Activated T-helper 1 cell treated with Interleukin-2 at 50 U/mL for 16 hours (primary cell): Measurements from ENCODE around the gene NTNG1.
"Not testable (repeated sequence)": the region's sequence is repeated elsewhere in the genome, so short reads cannot be mapped to it uniquely, and the experiment has no call there.

ENCODE experiments used
- DNase-seq: peaks from one replicate; pipeline ENCODE4 v3.0.0-alpha.2; 2020; ENCODE audit warnings: low read depth

Gene NTNG1

GRCh38 chr1:107142666-107143065 is 1.8 kb downstream of the NTNG1 start:
- no peak for DNase-seq

GRCh38 chr1:107145637-107146036 is 4.8 kb downstream of the NTNG1 start:
- no peak for DNase-seq

- DNase-seq, result no peak
Measured at GRCh38 chr1:107147843-107148242, 7.0 kb downstream of the NTNG1 start.

DNA sequence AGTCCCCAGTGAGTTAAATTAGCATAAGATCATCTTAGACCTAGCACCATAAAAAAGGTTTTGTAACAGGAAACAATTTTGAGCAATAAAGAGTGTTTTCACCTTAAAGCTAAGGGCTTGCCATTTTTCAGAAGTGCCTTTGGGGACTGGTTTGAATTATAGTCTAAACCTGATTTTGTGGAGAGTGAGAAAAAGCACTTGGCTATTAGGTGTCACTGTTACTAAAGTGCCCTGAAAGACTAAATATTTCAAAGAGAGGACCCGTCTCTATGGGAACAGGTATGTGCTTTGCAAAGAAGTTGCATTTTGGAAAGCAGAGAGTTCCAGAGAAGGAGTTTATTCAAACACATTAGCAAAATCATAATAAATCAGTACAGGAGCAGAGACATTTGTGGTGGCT is 9.1 kb downstream of the NTNG1 start:
- DNase-seq, result no peak

DNA sequence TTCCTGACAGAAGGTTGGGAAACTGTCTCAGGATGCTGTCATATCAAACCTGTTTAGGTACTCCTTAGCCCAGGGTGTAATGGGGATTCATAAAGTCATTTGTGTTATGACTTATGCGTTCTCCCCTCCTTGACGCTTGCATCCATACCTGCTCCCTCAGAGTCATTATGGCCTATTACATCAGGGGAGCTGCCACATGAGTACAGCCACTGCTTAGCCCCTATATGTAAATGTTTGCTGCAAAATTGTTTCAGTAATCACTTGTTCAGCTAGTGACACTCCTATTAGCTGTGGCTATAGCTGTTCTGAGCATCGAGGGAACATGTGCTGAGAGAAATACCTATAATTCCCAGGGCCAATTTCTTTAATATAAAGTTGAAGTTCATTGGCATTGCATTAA is 10.5 kb downstream of the NTNG1 start:
- no peak for DNase-seq

DNA sequence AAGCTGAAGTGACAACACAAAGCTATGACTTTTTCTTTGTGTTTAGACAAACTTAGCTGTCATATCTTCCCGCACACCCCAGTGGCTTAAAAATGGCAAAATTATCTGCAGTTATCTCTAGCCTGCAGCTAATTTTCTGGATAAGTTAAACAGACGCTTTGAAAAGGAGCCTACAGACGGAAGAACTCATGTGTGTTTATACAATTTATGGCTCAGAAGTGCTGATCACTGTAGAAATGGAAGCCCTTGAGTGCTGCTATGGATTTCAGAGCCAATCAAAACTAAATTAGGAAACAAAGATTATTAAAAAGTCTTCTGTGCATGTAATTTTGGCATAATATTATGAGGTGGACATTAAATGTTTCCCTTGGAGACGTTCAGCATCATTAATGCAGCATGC is 11.6 kb downstream of the NTNG1 start:
- no peak for DNase-seq

DNA sequence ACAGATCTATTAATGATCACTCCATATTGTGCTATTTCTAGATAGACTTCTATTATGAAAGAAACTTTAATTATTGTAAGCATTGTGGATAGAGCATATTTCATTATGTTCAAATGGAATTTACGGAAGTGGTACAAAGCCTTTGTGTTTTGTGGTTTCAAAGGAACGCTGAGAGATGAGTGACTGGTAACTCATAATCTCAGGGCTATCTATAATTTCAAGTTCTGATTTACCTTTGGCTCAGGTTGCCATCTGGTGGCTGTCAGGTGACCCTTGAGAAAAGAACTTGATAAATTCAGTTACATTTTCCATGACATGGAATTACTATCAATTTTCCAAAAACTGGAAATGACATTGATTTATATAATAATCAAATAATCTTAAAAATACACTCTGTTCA is 12.2 kb downstream of the NTNG1 start:
- no peak for DNase-seq

DNA sequence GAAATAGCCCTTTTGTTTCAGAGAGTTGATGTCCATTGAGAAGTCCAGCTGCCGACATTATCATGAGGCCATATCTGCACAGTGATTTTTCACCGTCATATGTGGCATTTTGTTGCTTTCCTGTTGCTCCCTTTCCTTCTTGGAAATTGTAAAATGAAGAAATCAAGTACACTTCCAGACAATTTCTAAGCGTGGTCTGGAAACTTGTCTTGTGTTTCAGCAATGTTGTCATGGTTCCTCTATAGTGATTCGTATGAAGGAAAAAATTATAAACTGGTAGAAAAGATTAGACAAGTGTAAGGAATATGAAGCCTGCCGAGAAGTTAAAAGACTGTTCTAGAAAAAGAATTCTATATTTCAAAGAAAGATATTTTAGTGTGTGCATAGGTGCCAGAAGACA is 17.7 kb downstream of the NTNG1 start:
- DNase-seq, result no peak

DNA sequence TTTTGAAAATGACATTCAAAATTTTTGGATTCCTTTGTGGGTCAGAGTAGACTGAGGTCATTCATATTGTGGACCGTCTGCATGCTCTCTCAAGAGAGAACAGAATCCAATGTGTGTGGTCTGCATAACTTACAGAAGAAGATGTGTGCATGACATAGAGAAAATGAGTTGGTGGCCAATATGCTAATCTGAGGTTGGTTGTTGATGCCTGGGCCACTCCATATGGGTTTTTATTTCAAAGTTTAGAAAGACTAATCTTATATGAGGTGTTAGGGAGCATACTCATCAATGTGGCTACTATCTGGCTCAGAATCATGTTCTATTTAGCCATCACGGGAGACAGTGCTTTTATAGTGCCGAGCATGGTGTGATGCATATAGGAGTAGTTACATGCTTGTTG is 18.2 kb downstream of the NTNG1 start:
- no peak for DNase-seq

DNA sequence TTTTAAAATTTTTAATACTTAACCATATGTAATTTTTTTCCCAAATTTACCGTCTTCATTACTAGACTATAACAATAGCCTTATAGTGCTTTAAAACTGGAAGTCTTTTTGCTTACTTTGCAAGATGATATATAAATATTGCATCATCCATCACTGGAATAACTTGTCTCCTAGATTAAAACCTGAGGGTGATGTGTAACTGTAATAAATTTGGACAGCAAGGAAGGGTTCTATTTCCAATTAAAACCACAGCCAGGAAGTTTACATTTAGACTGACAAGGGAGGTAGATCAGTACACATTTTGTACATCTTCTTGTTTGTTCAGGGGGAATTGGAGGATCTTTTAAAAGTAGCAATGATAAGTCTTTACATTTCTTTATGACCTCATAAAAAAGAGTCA is 21.9 kb downstream of the NTNG1 start:
- DNase-seq, result no peak

DNA sequence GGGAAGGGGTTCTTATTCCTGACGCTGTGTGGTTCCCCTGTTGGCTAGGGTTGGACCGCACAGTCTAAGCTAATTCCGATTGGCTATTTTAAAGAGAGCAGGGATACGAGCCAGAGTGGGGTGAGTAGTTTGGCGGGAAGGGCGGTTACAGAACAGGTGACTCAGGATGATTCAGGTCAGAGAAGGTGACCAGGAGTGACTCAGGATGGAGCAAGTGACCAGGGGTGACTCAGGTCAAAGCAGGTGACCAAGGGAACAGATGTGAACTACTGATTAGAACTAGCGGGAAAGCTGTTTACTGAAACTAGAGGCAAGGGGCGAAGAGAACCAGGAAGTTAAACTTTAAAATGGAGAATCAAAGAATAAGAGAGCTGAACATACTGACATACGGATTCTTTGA is 24.1 kb downstream of the NTNG1 start:
- DNase-seq, result not testable (repeated sequence)

GRCh38 chr1:107169615-107170014 is 28.8 kb downstream of the NTNG1 start:
- DNase-seq, result no peak

GRCh38 chr1:107171333-107171732 is 30.5 kb downstream of the NTNG1 start:
- DNase-seq, result no peak

GRCh38 chr1:107172450-107173170 is 31.8 kb downstream of the NTNG1 start:
- DNase-seq, result no peak

GRCh38 chr1:107175102-107175909 is 34.5 kb downstream of the NTNG1 start:
- no peak for DNase-seq

- DNase-seq, result no peak
Measured at GRCh38 chr1:107181253-107181969, 40.6 kb downstream of the NTNG1 start.

- DNase-seq, result no peak
Measured at GRCh38 chr1:107183011-107183410, 42.2 kb downstream of the NTNG1 start.

- no peak for DNase-seq
Measured at GRCh38 chr1:107184888-107185287, 44.0 kb downstream of the NTNG1 start.

GRCh38 chr1:107187399-107187798 is 46.6 kb downstream of the NTNG1 start:
- DNase-seq, result no peak

GRCh38 chr1:107188160-107188559 is 47.3 kb downstream of the NTNG1 start:
- DNase-seq, result no peak

DNA sequence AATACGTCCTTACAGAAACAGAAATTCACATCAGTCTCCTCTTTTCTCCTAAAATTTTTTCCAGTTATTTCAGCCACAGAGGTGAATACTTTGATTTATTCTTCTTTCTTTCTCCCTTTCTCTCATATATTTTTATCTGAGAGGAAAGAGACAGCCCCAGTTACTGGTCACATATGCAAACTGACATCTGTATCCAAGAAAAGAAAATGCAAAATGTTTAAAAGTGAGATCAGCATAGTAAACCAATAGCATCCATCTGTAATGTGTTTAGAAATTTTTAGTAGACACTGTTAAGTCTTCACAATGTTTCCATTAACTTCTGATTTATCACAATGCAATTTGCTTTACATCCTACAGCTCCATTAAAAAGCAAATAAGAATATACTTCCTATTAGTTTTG is 53.5 kb downstream of the NTNG1 start:
- no peak for DNase-seq

DNA sequence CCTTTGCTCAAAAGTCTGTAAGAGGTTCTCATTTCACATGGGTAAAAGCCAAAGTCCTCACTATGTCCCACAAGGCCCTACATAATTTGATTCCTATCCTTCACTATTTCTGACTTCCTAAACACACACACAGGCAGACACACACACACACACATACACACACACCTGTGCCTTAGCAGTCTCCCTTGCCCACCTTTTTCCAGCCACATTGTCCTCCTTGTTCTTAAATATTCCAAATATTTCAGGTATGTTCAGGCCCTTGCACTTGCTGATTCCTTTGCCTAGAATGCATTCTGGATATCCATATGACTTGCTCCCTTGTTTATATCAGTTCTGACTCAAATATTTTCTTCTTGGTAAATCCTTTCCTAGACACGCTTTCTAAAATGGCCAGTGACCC is 54.6 kb downstream of the NTNG1 start:
- no peak for DNase-seq

DNA sequence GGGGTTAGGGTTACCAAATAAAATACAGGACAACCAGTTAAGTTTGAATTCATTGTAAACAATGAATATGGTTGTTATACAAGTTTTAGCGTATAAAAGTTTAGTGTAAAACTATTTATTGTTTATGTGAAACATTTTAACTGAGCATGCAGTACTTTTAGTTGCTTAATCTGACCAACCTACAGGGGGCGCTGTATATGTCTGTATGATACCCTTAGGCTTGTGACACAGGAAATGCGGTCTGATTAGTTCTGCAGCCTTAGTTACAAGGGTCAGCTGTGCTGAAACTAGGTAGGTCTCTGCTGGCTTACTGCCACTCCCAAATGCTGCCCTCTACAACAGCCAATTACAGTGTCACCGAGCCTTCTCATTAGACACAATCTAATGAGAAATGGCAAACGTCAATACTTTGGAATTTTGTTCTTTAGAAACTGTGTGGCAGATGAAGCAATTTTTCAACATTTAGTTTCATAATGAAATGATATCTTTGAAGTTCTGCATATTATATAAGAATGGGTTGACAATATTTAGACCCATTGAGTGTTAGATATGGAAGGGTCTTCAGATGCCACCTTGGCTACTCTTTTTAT is 56.2 kb downstream of the NTNG1 start:
- no peak for DNase-seq
